H1 (cell line): ENCODE measurements around the gene G6PC3. TPM values are rescaled to one million over a fixed set of nuclear protein-coding genes. Genes with fewer than 3 reads are reported as not detected.

Experiments
- CTCF ChIA-PET: fragments of 300-600 bp; sonication (Branson Sonifier 250); formaldehyde crosslinking; loops from one replicate; lab custom pipeline; 2021; ENCODE audit not compliant: partially characterized antibody; lab: Charles Lee
- POLR2A ChIA-PET: fragments of 300-600 bp; sonication (Branson Sonifier 250); formaldehyde crosslinking; loops from one replicate; lab custom pipeline; 2021; ENCODE audit warnings: inconsistent platforms; ENCODE audit not compliant: partially characterized antibody; lab: Charles Lee
- DNase-seq, 2 experiments: peaks; one replicate each; pipeline versions ENCODE4 v3.0.0 to v3.0.0-alpha.2; 2010 to 2022; ENCODE audit warnings: low spot score in 2 of 2, low read depth in 1 of 2, mixed read lengths in 1 of 2
- FAIRE-seq: peaks from 2 replicates; lab custom pipeline; 2011; peaks lifted over from hg19 to GRCh38; lab: Jason Lieb, UNC
- H2AFZ ChIP-seq: 2 replicates; pipeline ENCODE4 v1.8.1; 2012; ENCODE audit warnings: low read length, inconsistent platforms
- H2AK5ac ChIP-seq: 2 replicates; pipeline ENCODE4 v1.6.1; 2013; ENCODE audit warnings: low read depth, low read length
- H2BK120ac ChIP-seq: replicated peaks from 2 replicates; pipeline ENCODE3; 2013; ENCODE audit warnings: low read depth, low read length, inconsistent platforms
- H2BK12ac ChIP-seq: 2 replicates; pipeline ENCODE4 v1.6.1; 2013; ENCODE audit warnings: low read depth, low read length
- H2BK15ac ChIP-seq: 2 replicates; pipeline ENCODE4 v1.6.1; 2013; ENCODE audit warnings: low read length
- H2BK20ac ChIP-seq: 2 replicates; pipeline ENCODE4 v1.6.1; 2013; ENCODE audit warnings: low read length
- H2BK5ac ChIP-seq: 2 replicates; pipeline ENCODE4 v1.6.1; 2013; ENCODE audit warnings: low read depth, low read length
- H3K14ac ChIP-seq: 2 replicates; pipeline ENCODE4 v1.6.1; 2013; ENCODE audit warnings: inconsistent platforms; ENCODE audit not compliant: insufficient read length
- H3K18ac ChIP-seq: 2 replicates; pipeline ENCODE4 v1.6.1; 2013; ENCODE audit warnings: low read length; ENCODE audit errors: extremely low read depth
- H3K23ac ChIP-seq: 2 replicates; pipeline ENCODE4 v1.6.1; 2013; ENCODE audit warnings: inconsistent platforms; ENCODE audit not compliant: insufficient read length
- H3K23me2 ChIP-seq: 2 replicates; pipeline ENCODE4 v1.6.1; 2013; ENCODE audit warnings: low read depth, low read length
- H3K27ac ChIP-seq: 2 replicates; pipeline ENCODE4 v1.6.1; 2011; ENCODE audit warnings: low read depth, low read length, inconsistent platforms
- H3K27me3 ChIP-seq, 4 experiments: replicated peaks in 1 of 4; 1 replicate in 1 of 4; 2 replicates in 3 of 4; pipeline versions ENCODE4 v1.6.1 to v1.8.1; 2011 to 2013; ENCODE audit warnings: low read length in 3 of 4, mild to moderate bottlenecking in 3 of 4, inconsistent platforms in 2 of 4, mixed read lengths in 2 of 4, moderate library complexity in 1 of 4; ENCODE audit not compliant: control insufficient read depth in 3 of 4, insufficient read depth in 3 of 4; ENCODE audit errors: extremely low read depth in 1 of 4
- H3K36me3 ChIP-seq, 4 experiments: 2 replicates each; pipeline versions ENCODE4 v1.6.1 to v1.8.1; 2011 to 2013; ENCODE audit warnings: mild to moderate bottlenecking in 4 of 4, low read length in 3 of 4, moderate library complexity in 2 of 4, control low read depth in 1 of 4, inconsistent platforms in 1 of 4; ENCODE audit not compliant: insufficient read depth in 4 of 4, control insufficient read depth in 2 of 4
- H3K4ac ChIP-seq: replicated peaks from 2 replicates; pipeline ENCODE3; 2013; ENCODE audit warnings: low read length, low read depth, mixed read lengths, inconsistent platforms; ENCODE audit not compliant: insufficient read length
- H3K4me1 ChIP-seq, 4 experiments: replicated peaks in 1 of 4; 1 replicate in 1 of 4; 2 replicates in 3 of 4; pipeline versions ENCODE4 v1.6.1 to v1.8.1; 2011 to 2013; ENCODE audit warnings: low read length in 3 of 4, inconsistent platforms in 2 of 4, mixed read lengths in 1 of 4; ENCODE audit not compliant: insufficient read depth in 4 of 4, control insufficient read depth in 3 of 4
- H3K4me2 ChIP-seq, 2 experiments: 2 replicates each; pipeline versions ENCODE4 v1.6.1 to v1.8.1; 2011 to 2013; ENCODE audit warnings: low read depth in 2 of 2, low read length in 2 of 2, control low read depth in 1 of 2, inconsistent platforms in 1 of 2, mild to moderate bottlenecking in 1 of 2; ENCODE audit not compliant: insufficient read depth in 1 of 2
- H3K4me3 ChIP-seq, 4 experiments: fragments of 200-600, 300-600 bp in 1 of 4; sonication (generic), shearing (Covaris generic), sonication (Bioruptor Twin) in 1 of 4; 2 replicates each; pipeline versions ENCODE4 v1.5.1 to v1.8.1; 2011 to 2016; ENCODE audit warnings: low read length in 4 of 4, low read depth in 3 of 4, control low read depth in 2 of 4, inconsistent platforms in 2 of 4, mild to moderate bottlenecking in 2 of 4, mixed read lengths in 1 of 4, moderate library complexity in 1 of 4; ENCODE audit not compliant: insufficient read depth in 2 of 4; ENCODE audit errors: extremely low read depth in 1 of 4
- H3K56ac ChIP-seq: replicated peaks from 2 replicates; pipeline ENCODE3; 2013; ENCODE audit warnings: low read depth, mild to moderate bottlenecking, mixed read lengths, low read length, inconsistent platforms; ENCODE audit not compliant: insufficient read length
- H3K79me1 ChIP-seq: 2 replicates; pipeline ENCODE4 v1.6.1; 2013; ENCODE audit warnings: low read depth, low read length, control low read depth
- H3K79me2 ChIP-seq, 2 experiments: 2 replicates each; pipeline versions ENCODE4 v1.6.1 to v1.8.1; 2012 to 2013; ENCODE audit warnings: low read length in 2 of 2, mild to moderate bottlenecking in 2 of 2, inconsistent platforms in 1 of 2; ENCODE audit not compliant: insufficient read depth in 2 of 2, control insufficient read depth in 1 of 2
- H3K9ac ChIP-seq, 4 experiments: replicated peaks in 1 of 4; 1 replicate in 1 of 4; 2 replicates in 3 of 4; pipeline versions ENCODE4 v1.6.1 to v1.8.1; 2011 to 2013; ENCODE audit warnings: low read depth in 3 of 4, low read length in 3 of 4, control low read depth in 2 of 4, mild to moderate bottlenecking in 2 of 4, moderate library complexity in 2 of 4, inconsistent platforms in 1 of 4; ENCODE audit errors: extremely low read depth in 1 of 4
- H3K9me3 ChIP-seq, 2 experiments: 2 replicates each; pipeline versions ENCODE4 v1.6.1 to v1.8.1; 2012 to 2013; ENCODE audit warnings: mild to moderate bottlenecking in 2 of 2, moderate library complexity in 2 of 2, control low read depth in 1 of 2, inconsistent platforms in 1 of 2, low read depth in 1 of 2, low read length in 1 of 2, mixed read lengths in 1 of 2; ENCODE audit not compliant: insufficient read depth in 2 of 2
- H4K20me1 ChIP-seq, 2 experiments: replicated peaks in 1 of 2; 2 replicates each; pipeline versions ENCODE3 to v1.8.1; 2011 to 2013; ENCODE audit warnings: inconsistent platforms in 2 of 2, low read length in 2 of 2, mild to moderate bottlenecking in 1 of 2; ENCODE audit not compliant: insufficient read depth in 2 of 2, control insufficient read depth in 1 of 2
- H4K5ac ChIP-seq: 2 replicates; pipeline ENCODE4 v1.6.1; 2013; ENCODE audit warnings: low read length, low read depth, mixed read lengths, inconsistent platforms; ENCODE audit not compliant: insufficient read length
- H4K8ac ChIP-seq: 2 replicates; pipeline ENCODE4 v1.8.0; 2013; ENCODE audit warnings: mild to moderate bottlenecking, moderate library complexity, low read length, inconsistent platforms; ENCODE audit not compliant: insufficient read depth; ENCODE audit errors: extremely low read depth
- H4K91ac ChIP-seq: replicated peaks from 2 replicates; pipeline ENCODE3; 2013; ENCODE audit warnings: low read length, mixed read lengths, inconsistent platforms; ENCODE audit not compliant: insufficient read length
- BCL11A ChIP-seq, 2 experiments: IDR thresholded peaks; one replicate each; pipeline ENCODE4 v1.6.1; 2011; ENCODE audit warnings: low read depth in 2 of 2, low read length in 2 of 2, mild to moderate bottlenecking in 2 of 2
- TEAD4 ChIP-seq: IDR thresholded peaks from 2 replicates; pipeline ENCODE4 v1.6.1; 2012; ENCODE audit warnings: low read depth, low read length, inconsistent platforms, mixed read lengths
- WGBS, 2 experiments: shearing (Covaris generic) in 1 of 2; methylation state at CpG; one replicate each; pipeline versions ENCODE4 v1.1.6 to v1.1.7; 2013 to 2015; ENCODE audit warnings: low lambda C conversion rate in 2 of 2, mixed read lengths in 2 of 2, inconsistent platforms in 1 of 2, low coverage in 1 of 2, missing lambda C conversion rate in 1 of 2; ENCODE audit not compliant: insufficient replicate concordance in 2 of 2, insufficient coverage in 1 of 2, insufficient read length in 1 of 2; ENCODE audit errors: extremely low coverage in 1 of 2, missing lambda C conversion rate in 1 of 2; 5-methylcytosine and 5-hydroxymethylcytosine counted together
- polyA plus RNA-seq, 7 experiments: library from polyadenylated mRNA; depleted of rRNA in 3 of 7; stranded (reverse) in 5 of 7; unstranded in 2 of 7; fragments of >200 nt in 5 of 7; fragments of 200-250 nt in 2 of 7; gene quantifications; 1 replicate in 5 of 7; 2 replicates in 1 of 7; 4 replicates in 1 of 7; pipeline versions ENCODE4 v1.2.1 to v1.2.3, GENCODE V29; 2011 to 2013; ENCODE audit warnings: missing spikeins in 2 of 7, mixed read lengths in 2 of 7
- total RNA-seq: library from RNA; stranded (reverse); fragmentation: NEBNext Ultra II Directional; extraction: Animal tissue kit (Norgen Biotek cat#: 25700); gene quantifications from 2 replicates; pipeline ENCODE4 v1.2.1, GENCODE V29; 2021

The G6PC3 gene
- total and polyA plus RNA-seq, 2 of the 8 experiments (the other 6 are each of a cell fraction or from before 2014, with no cell fraction given) = 104 to 343 TPM

DNA sequence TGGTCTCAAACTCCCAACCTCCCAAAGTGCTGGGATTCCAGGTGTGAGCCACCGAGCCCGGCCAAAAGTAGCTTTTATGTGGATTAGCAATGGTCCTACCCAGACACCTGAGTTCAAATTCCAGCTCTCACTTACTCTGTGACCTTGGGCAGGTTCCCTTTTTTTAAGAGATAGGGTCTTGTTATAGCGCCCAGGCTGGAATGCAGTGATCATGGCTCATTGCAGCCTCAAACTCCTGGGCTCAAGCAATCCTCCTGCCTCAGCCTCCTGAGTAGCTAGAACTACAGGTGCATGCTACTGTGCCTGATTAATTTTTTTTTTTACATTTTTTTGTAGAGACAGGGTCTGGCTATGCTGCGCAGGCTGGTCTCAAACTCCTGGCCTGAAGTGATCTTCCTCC lies 36.3 kb downstream of the G6PC3 start:
- no peak overlapping the region for H3K27ac ChIP-seq
- no peak overlapping the region for H3K14ac ChIP-seq
- no peak overlapping the region for H3K9ac ChIP-seq
- no peak overlapping the region for H2BK12ac ChIP-seq
- WGBS, 2 experiments = 98% methylated on average over 4 of the region's 4 CpGs; no CpG with 5 or more reads in 1 of the 2 experiments
- no peak overlapping the region for H2BK15ac ChIP-seq
- H3K79me1 ChIP-seq = peaks cover 16% of the 10 kb centered on the region
- H4K8ac ChIP-seq = no peak overlapping the region
- H3K23me2 ChIP-seq = no peaks in the 10 kb centered on the region; the same call in 1 of the 2 replicates
- H2BK120ac ChIP-seq = no peak overlapping the region
- no peak overlapping the region for H3K18ac ChIP-seq
- DNase-seq (no peak), FAIRE-seq (no peak)
- no peak overlapping the region for H2BK20ac ChIP-seq
- ChIA-PET CTCF (interaction anchor here (0.6 to 34.4 kb wide), 10 partner anchors 7 to 251 kb away, joined by 3 to 638 read pairs (median 4); partner anchors contain the start of gene HDAC5), POLR2A (interaction anchor here (0.6 to 3.3 kb wide), 5 partner anchors 10 to 56 kb away, joined by 3 to 15 read pairs (median 4); partner anchors contain the start of gene HDAC5)
- H3K27me3 ChIP-seq = no peaks in the 10 kb centered on the region
- no peak overlapping the region for H4K5ac ChIP-seq
- H3K36me3 ChIP-seq = peaks cover 0 to 2% (median 0%) of the 10 kb centered on the region in 4 experiments; a peak in 2 of 8 replicates
- H3K23ac ChIP-seq = no peak overlapping the region
- no peak overlapping the region for H3K4ac ChIP-seq
- H2BK5ac ChIP-seq = no peak overlapping the region
- no peak overlapping the region for H3K4me3 ChIP-seq
- no peaks in the 10 kb centered on the region for H3K9me3 ChIP-seq
- no peak overlapping the region for H2AK5ac ChIP-seq
- H2AFZ ChIP-seq = no peak overlapping the region
- peaks cover 0 to 28% of the 10 kb centered on the region in 2 experiments; a peak in 1 of 4 replicates for H3K79me2 ChIP-seq
- no peak overlapping the region for H3K4me2 ChIP-seq
- no peak overlapping the region for H3K56ac ChIP-seq
- no peak for TF ChIP-seq TEAD4
- TF ChIP-seq BCL11A (IDR thresholded peaks at IDR 0.05; ENCODE audit: low read depth in 2 of 2, low read length in 2 of 2) = no peak
- H3K4me1 ChIP-seq = peaks cover 0 to 23% (median 19%) of the 10 kb centered on the region in 4 experiments; a peak in 6 of 7 replicates
- no peak overlapping the region for H4K91ac ChIP-seq
- H4K20me1 ChIP-seq = peaks cover 10 to 18% of the 10 kb centered on the region in 2 experiments
